Measurements from ENCODE around the gene NLK. TPM values are rescaled to one million over a fixed set of nuclear protein-coding genes. Genes with fewer than 3 reads are reported as not detected.

The NLK gene
- total and polyA plus RNA-seq, 2 of the 4 experiments (the other 2 are of a cell fraction), result 15.3 to 23.3 TPM

DNA sequence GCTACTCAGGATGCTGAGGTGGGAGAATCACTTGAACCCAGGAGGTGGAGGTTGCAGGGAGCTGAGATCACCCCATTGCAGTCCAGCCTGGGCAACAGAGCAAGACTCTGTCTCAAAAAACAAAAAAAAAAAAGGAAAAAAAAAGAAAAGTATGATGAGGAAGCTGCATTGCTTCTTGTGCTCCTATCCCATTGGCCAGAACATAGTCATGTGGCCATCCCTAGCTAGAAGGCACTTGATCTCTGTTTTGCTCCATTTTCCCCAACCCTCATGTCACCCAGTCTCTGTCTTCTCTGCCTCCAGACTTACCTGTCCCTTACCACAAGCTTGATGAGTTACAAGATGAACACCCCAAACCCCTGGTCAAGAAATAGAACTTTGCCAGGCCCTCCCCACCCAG is 163.8 kb downstream of the NLK start:
- H4K91ac ChIP-seq (ENCODE audit: insufficient read depth, low read depth, low read length), result no peak overlapping the region
- no peak overlapping the region for H2BK20ac ChIP-seq (ENCODE audit: low read depth, low read length)
- no peaks in the 10 kb centered on the region for H4K20me1 ChIP-seq (ENCODE audit: insufficient read depth, low read length)
- H4K5ac ChIP-seq (ENCODE audit: low read depth, low read length), result no peak overlapping the region
- H3K23ac ChIP-seq (ENCODE audit: low read depth, low read length), result no peak overlapping the region
- H3K9me1 ChIP-seq (ENCODE audit: insufficient read depth, low read length), result 0 out of 2 replicates have a peak, but pooled peaks cover 4% of the 10 kb centered on the region
- intact Hi-C loops (cut with micrococcal nuclease) (no loop called here), dilution Hi-C loops (cut with HindIII; ENCODE audit: low sequenced_read_pairs, unreplicated experiment) (no loop called here), in situ Hi-C loops (cut with MboI; ENCODE audit: low sequenced_read_pairs) (no loop called here)
- no peak overlapping the region for H2AFZ ChIP-seq (replicated peaks; ENCODE audit: low read length, poor library complexity)
- no peaks in the 10 kb centered on the region for H3K36me3 ChIP-seq (ENCODE audit: control insufficient read depth, insufficient read depth, low read length)
- H3K4ac ChIP-seq (ENCODE audit: low read depth, low read length), result no peak overlapping the region
- no peak overlapping the region for H3K4me3 ChIP-seq (ENCODE audit: insufficient read depth, low read depth, low read length)
- no peak for TF ChIP-seq MAFK (IDR thresholded peaks at IDR 0.05; ENCODE audit: low read depth, low read length)
- TF ChIP-seq SMC3 (IDR thresholded peaks at IDR 0.05; ENCODE audit: low read depth, low read length), result no peak
- no peak for TF ChIP-seq RAD21 (IDR thresholded peaks at IDR 0.05; ENCODE audit: low read length)
- TF ChIP-seq BHLHE40 (IDR thresholded peaks at IDR 0.05; ENCODE audit: low read depth, low read length), result no peak
- no peak for TF ChIP-seq POLR2A (IDR thresholded peaks at IDR 0.05; ENCODE audit: low read depth, low read length)
- peak; percentile 12; the same call in 1 of the 2 replicates for TF ChIP-seq USF2 (IDR thresholded peaks at IDR 0.05; ENCODE audit: low read depth, low read length)
- no peak overlapping the region for H4K8ac ChIP-seq (ENCODE audit: low read depth in 2 of 2, low read length in 2 of 2)
- no peaks in the 10 kb centered on the region for H3K27me3 ChIP-seq (ENCODE audit: control insufficient read depth, insufficient read depth, low read length)
- H2BK5ac ChIP-seq (ENCODE audit: low read depth, low read length, poor library complexity, severe bottlenecking), result no peak overlapping the region
- no peak for DNase-seq
- H2BK120ac ChIP-seq (ENCODE audit: low read depth, low read length), result no peak overlapping the region
- ChIA-PET CTCF (interaction anchor here (0.6 kb wide), 1 partner anchor 41 kb away, joined by 5 read pairs; no protein-coding TSS in a partner anchor), POLR2A (ENCODE audit: unreplicated experiment) (interaction anchor here (0.6 kb wide), 1 partner anchor 165 kb away, joined by 8 read pairs; no protein-coding TSS in a partner anchor)
- H3K9ac ChIP-seq (ENCODE audit: low read depth, low read length), result no peak overlapping the region
- H3K79me1 ChIP-seq (ENCODE audit: low read depth in 1 of 2, low read length in 2 of 2), result no peaks in the 10 kb centered on the region
- no TSS peak for BruUV-seq (replicated peaks)
- H2BK15ac ChIP-seq (ENCODE audit: low read depth, low read length), result no peak overlapping the region
- no peak overlapping the region for H3K27ac ChIP-seq (ENCODE audit: insufficient read depth, low read length)
- no peak overlapping the region for H3K14ac ChIP-seq (replicated peaks; ENCODE audit: low read depth, low read length)
- H3K18ac ChIP-seq (ENCODE audit: low read depth, low read length), result no peak overlapping the region
- H3K4me1 ChIP-seq (ENCODE audit: control insufficient read depth, insufficient read depth, low read length), result 0 out of 2 replicates have a peak, but pooled peaks cover 2% of the 10 kb centered on the region
- H2AK5ac ChIP-seq (ENCODE audit: low read depth, low read length), result no peak overlapping the region
- no peak overlapping the region for H2AK9ac ChIP-seq (replicated peaks; ENCODE audit: low read depth, low read length, poor library complexity)
- H3K56ac ChIP-seq (ENCODE audit: extremely low read depth, insufficient read depth, low read length), result no peak overlapping the region
- no peak for ATAC-seq (ENCODE audit: low read depth)
- H3K9me3 ChIP-seq (ENCODE audit: control insufficient read depth, insufficient read depth, low read length), result 0 out of 2 replicates have a peak, but pooled peaks cover 2% of the 10 kb centered on the region
- no peak overlapping the region for H3K4me2 ChIP-seq (ENCODE audit: low read depth, low read length)

Measured in IMR-90 (cell line).